Loucy (cell line): Measurements from ENCODE around the gene GABBR2.

Source experiments
- H2AFZ ChIP-seq: fragments of 200-600 bp; sonication (generic); 2 replicates; pipeline ENCODE4 v1.6.0; 2016; ENCODE audit warnings: antibody characterized with exemption, mild to moderate bottlenecking, low read length, moderate library complexity
- H3F3A ChIP-seq: fragments of 200-600 bp; 2 replicates; pipeline ENCODE4 v1.6.0; 2016; ENCODE audit warnings: antibody characterized with exemption, low read depth, mild to moderate bottlenecking
- H3K27me3 ChIP-seq: fragments of 200-600 bp; sonication (generic); 2 replicates; pipeline ENCODE4 v1.6.1; 2014; ENCODE audit warnings: low read length, mild to moderate bottlenecking; ENCODE audit not compliant: insufficient read depth, poor library complexity, severe bottlenecking
- H3K36me3 ChIP-seq: fragments of 200-600 bp; sonication (generic); 2 replicates; pipeline ENCODE4 v1.6.1; 2016; ENCODE audit warnings: low read length; ENCODE audit not compliant: insufficient read depth
- H3K4me1 ChIP-seq: fragments of 200-600 bp; sonication (generic); 2 replicates; pipeline ENCODE4 v1.5.1; 2014; ENCODE audit warnings: low read length, mild to moderate bottlenecking; ENCODE audit not compliant: insufficient read depth, poor library complexity, severe bottlenecking
- H3K4me2 ChIP-seq: fragments of 200-600 bp; sonication (generic); 2 replicates; pipeline ENCODE4 v1.6.0; 2014; ENCODE audit warnings: antibody characterized with exemption, low read length, low read depth, mild to moderate bottlenecking; ENCODE audit not compliant: poor library complexity, severe bottlenecking
- H3K4me3 ChIP-seq: fragments of 200-600 bp; sonication (generic); 2 replicates; pipeline ENCODE4 v1.5.1; 2014; ENCODE audit warnings: low read length, mild to moderate bottlenecking, mixed read lengths; ENCODE audit not compliant: poor library complexity, severe bottlenecking
- H3K79me2 ChIP-seq: fragments of 200-600 bp; sonication (generic); 2 replicates; pipeline ENCODE4 v1.6.1; 2014; ENCODE audit warnings: low read length; ENCODE audit not compliant: insufficient read depth
- H3K9ac ChIP-seq: fragments of 200-600 bp; sonication (generic); 2 replicates; pipeline ENCODE4 v1.6.0; 2014; ENCODE audit warnings: mild to moderate bottlenecking, low read depth, low read length, moderate library complexity; ENCODE audit not compliant: poor library complexity, severe bottlenecking
- H3K9me2 ChIP-seq: fragments of 200-600 bp; sonication (generic); replicated peaks from 2 replicates; pipeline ENCODE4 v1.6.1; 2016; ENCODE audit warnings: low read depth, low read length, mixed read lengths
- H3K9me3 ChIP-seq: fragments of 200-600 bp; sonication (generic); 2 replicates; pipeline ENCODE4 v1.6.1; 2014; ENCODE audit warnings: mild to moderate bottlenecking, antibody characterized with exemption, low read length, low read depth; ENCODE audit not compliant: insufficient read depth
- H4K20me1 ChIP-seq: fragments of 200-600 bp; sonication (generic); 2 replicates; pipeline ENCODE4 v1.6.0; 2014; ENCODE audit warnings: antibody characterized with exemption, low read length, mild to moderate bottlenecking; ENCODE audit not compliant: insufficient read depth, poor library complexity, severe bottlenecking
- EZH2phosphoT487 ChIP-seq: fragments of 200-600 bp; IDR thresholded peaks from 2 replicates; pipeline ENCODE4 v1.6.1; 2018; ENCODE audit warnings: antibody characterized with exemption, mild to moderate bottlenecking, moderate library complexity, borderline replicate concordance
- TF ChIP-seq, protein P1 (sequence below): fragments of 200-600 bp; sonication (generic); conservative IDR thresholded peaks from 2 replicates; pipeline ENCODE4 v1.5.1; 2014; ENCODE audit warnings: mild to moderate bottlenecking, antibody characterized with exemption, low read length

Gene GABBR2

DNA sequence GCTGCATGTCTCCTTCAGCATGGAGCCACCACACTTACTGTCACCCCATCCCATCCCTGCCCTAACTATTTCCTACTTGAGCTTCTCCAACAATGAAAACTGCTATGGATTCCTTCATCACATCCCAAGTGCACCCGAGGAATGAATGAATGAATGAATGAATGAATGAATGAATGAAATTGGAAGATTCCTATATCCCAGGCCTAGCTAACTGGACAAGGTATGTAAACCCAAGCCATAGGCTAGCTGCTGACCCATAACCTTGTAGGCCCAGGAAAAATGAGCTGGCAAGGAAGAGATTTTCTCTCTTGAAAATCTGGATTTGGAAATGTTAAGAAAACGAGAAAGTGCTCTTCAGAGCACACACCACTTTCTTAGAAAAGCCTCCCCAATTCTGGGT is 97.4 kb downstream of the GABBR2 start:
- no peaks in the 10 kb centered on the region for H3K36me3 ChIP-seq
- H3K79me2 ChIP-seq = no peaks in the 10 kb centered on the region
- no peaks in the 10 kb centered on the region for H4K20me1 ChIP-seq
- H3F3A ChIP-seq = no peaks in the 10 kb centered on the region
- H3K9me3 ChIP-seq = no peaks in the 10 kb centered on the region
- H3K4me1 ChIP-seq = no peaks in the 10 kb centered on the region
- H3K9ac ChIP-seq = no peak overlapping the region
- H3K4me2 ChIP-seq = no peak overlapping the region
- no peak overlapping the region for H2AFZ ChIP-seq
- H3K4me3 ChIP-seq = no peak overlapping the region
- H3K9me2 ChIP-seq = no peaks in the 10 kb centered on the region
- TF ChIP-seq EZH2phosphoT487 = no peak
- TF ChIP-seq, protein P1, sequence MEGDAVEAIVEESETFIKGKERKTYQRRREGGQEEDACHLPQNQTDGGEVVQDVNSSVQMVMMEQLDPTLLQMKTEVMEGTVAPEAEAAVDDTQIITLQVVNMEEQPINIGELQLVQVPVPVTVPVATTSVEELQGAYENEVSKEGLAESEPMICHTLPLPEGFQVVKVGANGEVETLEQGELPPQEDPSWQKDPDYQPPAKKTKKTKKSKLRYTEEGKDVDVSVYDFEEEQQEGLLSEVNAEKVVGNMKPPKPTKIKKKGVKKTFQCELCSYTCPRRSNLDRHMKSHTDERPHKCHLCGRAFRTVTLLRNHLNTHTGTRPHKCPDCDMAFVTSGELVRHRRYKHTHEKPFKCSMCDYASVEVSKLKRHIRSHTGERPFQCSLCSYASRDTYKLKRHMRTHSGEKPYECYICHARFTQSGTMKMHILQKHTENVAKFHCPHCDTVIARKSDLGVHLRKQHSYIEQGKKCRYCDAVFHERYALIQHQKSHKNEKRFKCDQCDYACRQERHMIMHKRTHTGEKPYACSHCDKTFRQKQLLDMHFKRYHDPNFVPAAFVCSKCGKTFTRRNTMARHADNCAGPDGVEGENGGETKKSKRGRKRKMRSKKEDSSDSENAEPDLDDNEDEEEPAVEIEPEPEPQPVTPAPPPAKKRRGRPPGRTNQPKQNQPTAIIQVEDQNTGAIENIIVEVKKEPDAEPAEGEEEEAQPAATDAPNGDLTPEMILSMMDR = no peak
- no peaks in the 10 kb centered on the region for H3K27me3 ChIP-seq

DNA sequence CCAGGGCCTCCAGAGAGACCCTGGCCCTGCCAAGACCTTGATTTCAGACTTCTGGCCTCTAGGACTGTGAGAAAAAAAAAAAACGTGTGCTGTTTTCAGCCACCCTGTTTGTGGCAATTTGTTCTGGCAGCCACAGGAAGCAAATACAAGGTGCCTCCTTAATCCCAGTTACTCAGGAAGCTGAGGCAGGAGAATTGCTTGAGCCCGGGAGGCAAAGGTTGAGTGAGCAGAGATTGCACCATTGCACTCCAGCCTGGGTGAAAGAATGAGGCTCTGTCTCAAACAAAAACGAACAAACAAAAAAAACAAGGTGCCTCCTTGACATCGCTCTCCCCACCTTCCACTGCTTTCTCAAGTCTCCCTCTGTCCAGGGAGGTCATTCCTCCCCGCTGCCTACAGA is 98.0 kb downstream of the GABBR2 start:
- Histone ChIP-seq H3K36me3 (no peaks in the 10 kb centered on the region), H3K79me2 (no peaks in the 10 kb centered on the region), H3K4me2 (no peak overlapping the region), H3K27me3 (no peaks in the 10 kb centered on the region), H3K4me1 (no peaks in the 10 kb centered on the region), H3K9ac (no peak overlapping the region), H2AFZ (no peak overlapping the region), H4K20me1 (no peaks in the 10 kb centered on the region), H3K9me3 (no peaks in the 10 kb centered on the region), H3K9me2 (no peaks in the 10 kb centered on the region), H3K4me3 (no peak overlapping the region), H3F3A (no peaks in the 10 kb centered on the region)
- TF ChIP-seq, protein P1 = no peak
- no peak for TF ChIP-seq EZH2phosphoT487

DNA sequence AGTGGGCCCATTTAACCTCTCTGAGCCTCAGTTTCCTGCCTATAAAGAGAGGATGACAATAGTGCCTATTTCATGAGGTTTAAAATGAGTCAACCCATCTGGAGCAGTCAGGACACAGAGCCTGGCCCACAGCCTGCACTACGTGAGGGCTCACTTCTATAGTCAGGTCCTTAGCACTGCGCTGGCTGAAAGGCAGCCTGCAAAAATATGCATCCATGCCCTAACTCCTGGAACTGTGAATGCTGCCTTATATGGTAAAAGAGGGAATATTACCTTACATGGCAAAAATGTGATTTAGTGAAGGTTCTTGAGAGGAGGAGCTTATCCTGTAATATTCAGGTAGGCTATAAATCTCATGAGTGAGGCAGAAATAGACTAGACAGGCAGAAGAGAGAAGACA is 98.5 kb downstream of the GABBR2 start:
- Histone ChIP-seq H3K4me3 (no peak overlapping the region), H3K9me2 (no peaks in the 10 kb centered on the region), H3K27me3 (no peaks in the 10 kb centered on the region), H3F3A (no peaks in the 10 kb centered on the region), H3K79me2 (no peaks in the 10 kb centered on the region), H3K9ac (no peak overlapping the region), H3K36me3 (no peaks in the 10 kb centered on the region), H3K4me1 (no peaks in the 10 kb centered on the region), H3K9me3 (no peaks in the 10 kb centered on the region), H2AFZ (no peak overlapping the region), H3K4me2 (no peak overlapping the region), H4K20me1 (no peaks in the 10 kb centered on the region)
- TF ChIP-seq, protein P1 = no peak
- no peak for TF ChIP-seq EZH2phosphoT487
